T-helper 2 cell treated with Interferon-gamma antibody and Interleukin-4, amounts not matched to agents 5 μg/mL and 100 μg/mL, for 36 hours (primary cell): Measurements from ENCODE around the gene ECM1.
A peak's percentile ranks its signal among the peaks of the same experiment; 100 is the strongest.

Experiments
- DNase-seq: peaks from one replicate; pipeline ENCODE4 v3.0.0; 2021; ENCODE audit warnings: low spot score
- H3K27ac Mint-ChIP-seq: one replicate; pipeline ENCODE4 v1.8.0; 2021; ENCODE audit warnings: mild to moderate bottlenecking, mixed read lengths
- H3K27me3 Mint-ChIP-seq: one replicate; pipeline ENCODE4 v1.8.0; 2021; ENCODE audit warnings: low read depth, mixed read lengths
- H3K36me3 Mint-ChIP-seq: one replicate; pipeline ENCODE4 v1.8.0; 2021; ENCODE audit warnings: low read depth, mixed read lengths
- H3K4me1 Mint-ChIP-seq: one replicate; pipeline ENCODE4 v1.8.0; 2021; ENCODE audit warnings: low read depth, mixed read lengths
- H3K4me3 Mint-ChIP-seq: one replicate; pipeline ENCODE4 v1.8.0; 2022; ENCODE audit warnings: mild to moderate bottlenecking, moderate library complexity, mixed read lengths
- H3K9me3 Mint-ChIP-seq: one replicate; pipeline ENCODE4 v1.8.0; 2021; ENCODE audit warnings: mixed read lengths

The ECM1 gene

DNA sequence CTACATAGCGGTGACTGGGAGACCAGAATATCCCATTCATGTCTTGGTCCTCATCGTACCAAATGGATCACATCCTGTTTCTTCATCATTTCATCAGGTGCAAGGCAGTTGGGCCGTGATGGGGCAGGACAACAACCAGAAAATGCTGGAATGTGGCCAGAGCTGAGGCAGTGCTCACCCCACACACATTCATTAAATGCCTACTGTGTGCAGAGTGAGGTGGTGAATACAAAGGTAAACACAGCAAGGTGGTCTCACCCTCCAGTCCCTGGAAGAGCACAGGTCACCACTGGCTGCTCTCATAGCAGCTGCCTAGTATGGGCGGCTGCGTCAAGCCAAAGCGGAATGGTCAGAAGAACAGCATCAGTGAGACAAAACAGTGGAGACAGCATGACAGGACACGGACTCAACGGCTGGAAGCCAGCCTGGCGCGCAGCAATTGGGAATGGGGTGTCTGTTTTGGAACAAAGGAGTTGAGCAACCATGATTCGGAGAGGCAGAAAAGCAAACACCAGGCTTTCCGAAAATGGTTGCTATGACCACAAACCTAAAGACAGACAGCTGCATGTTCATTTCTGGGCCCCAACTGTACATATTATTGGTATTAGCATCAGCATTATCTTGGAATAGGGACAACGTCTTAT lies 35.7 kb downstream of the ECM1 start:
- Mint-ChIP-seq H3K27me3 (peaks cover 13% of the 10 kb centered on the region), H3K27ac (no peak overlapping the region), H3K4me1 (peaks cover 3% of the 10 kb centered on the region), H3K4me3 (no peak overlapping the region), H3K9me3 (no peaks in the 10 kb centered on the region), H3K36me3 (no peaks in the 10 kb centered on the region)
- DNase-seq = no peak

DNA sequence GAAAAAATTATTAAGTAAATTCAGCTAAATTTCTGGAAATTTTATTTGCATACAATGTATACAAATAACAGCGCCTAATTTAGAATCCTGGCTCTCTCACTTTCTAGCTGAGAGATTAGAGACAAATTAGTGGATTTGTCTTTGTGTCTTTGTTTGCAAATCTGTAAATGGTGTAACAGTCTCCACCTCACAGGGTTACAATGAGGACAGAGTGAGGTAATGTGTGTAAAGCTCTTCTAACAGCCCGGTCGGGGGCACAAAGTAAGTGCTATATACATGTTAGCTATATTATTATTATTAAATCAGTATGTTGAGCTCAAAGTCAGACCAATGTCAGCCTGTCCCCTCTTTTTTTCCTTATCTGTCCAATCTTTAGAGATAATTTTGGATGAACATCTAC lies 36.3 kb downstream of the ECM1 start:
- H3K27me3 Mint-ChIP-seq = peaks cover 13% of the 10 kb centered on the region
- H3K9me3 Mint-ChIP-seq = no peaks in the 10 kb centered on the region
- no peak overlapping the region for H3K4me3 Mint-ChIP-seq
- H3K27ac Mint-ChIP-seq = no peak overlapping the region
- H3K4me1 Mint-ChIP-seq = peaks cover 3% of the 10 kb centered on the region
- DNase-seq = no peak
- H3K36me3 Mint-ChIP-seq = no peaks in the 10 kb centered on the region

DNA sequence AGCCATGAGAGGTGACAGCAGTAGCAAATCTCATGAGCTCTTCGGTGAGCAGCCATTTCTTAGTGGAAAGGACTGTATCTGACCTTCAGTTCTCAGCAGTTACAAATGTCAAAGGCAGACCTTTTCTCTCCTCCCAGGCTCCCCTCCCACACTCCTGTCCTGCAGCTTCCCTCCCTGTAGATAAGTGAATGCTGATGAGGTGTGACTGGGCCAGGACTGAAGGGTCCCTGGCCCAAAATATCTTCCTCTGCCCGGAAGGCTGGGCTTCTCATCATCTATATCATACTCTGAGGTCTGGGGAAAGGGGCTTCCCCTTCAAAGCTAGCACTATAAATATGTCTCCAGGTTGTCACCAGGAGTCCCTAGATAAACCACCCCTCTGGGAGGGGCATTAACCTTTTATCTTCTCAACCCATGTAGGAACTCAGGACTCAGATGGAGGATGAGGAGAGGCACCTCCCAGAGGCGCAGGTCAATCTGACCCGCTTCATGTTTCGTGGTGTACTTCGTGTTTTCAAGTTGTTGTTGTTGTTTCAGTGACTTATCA lies 37.6 kb downstream of the ECM1 start:
- Mint-ChIP-seq H3K27me3 (peaks cover 19% of the 10 kb centered on the region), H3K4me1 (peaks cover 7% of the 10 kb centered on the region), H3K27ac (no peak overlapping the region), H3K9me3 (no peaks in the 10 kb centered on the region), H3K4me3 (no peak overlapping the region), H3K36me3 (no peaks in the 10 kb centered on the region)
- no peak for DNase-seq

DNA sequence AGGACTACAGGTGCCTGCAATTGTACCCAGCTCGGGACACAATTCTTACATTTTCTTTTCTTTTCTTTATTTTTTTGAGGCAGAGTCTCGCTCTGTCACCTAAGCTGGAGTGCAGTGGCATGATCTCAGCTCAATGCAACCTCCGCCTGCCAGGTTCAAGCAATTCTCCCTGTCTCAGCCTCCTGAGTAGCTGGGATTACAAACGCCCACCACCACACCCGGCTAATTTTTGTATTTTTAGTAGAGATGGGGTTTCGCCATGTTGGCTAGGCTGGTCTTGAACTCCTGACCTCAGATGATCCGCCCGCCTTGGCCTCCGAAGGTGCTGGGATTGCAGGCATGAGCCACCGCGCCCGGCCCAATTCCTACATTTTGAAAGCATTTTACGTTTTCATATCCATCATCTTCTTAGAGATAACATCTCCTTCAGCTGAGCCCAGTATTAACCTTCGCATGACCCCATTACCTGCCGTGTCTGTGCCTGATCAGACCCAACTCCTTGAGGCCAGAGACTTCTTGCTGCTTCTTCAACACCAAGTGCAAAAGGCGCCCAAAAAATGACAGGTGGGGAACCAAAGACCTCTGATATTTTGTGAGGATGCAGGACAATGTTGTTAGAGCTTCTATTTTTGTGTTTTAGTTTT lies 38.5 kb downstream of the ECM1 start:
- no peaks in the 10 kb centered on the region for H3K36me3 Mint-ChIP-seq
- H3K27ac Mint-ChIP-seq = no peak overlapping the region
- no peaks in the 10 kb centered on the region for H3K9me3 Mint-ChIP-seq
- peaks cover 12% of the 10 kb centered on the region for H3K4me1 Mint-ChIP-seq
- peaks cover 19% of the 10 kb centered on the region for H3K27me3 Mint-ChIP-seq
- H3K4me3 Mint-ChIP-seq = no peak overlapping the region
- DNase-seq = no peak

DNA sequence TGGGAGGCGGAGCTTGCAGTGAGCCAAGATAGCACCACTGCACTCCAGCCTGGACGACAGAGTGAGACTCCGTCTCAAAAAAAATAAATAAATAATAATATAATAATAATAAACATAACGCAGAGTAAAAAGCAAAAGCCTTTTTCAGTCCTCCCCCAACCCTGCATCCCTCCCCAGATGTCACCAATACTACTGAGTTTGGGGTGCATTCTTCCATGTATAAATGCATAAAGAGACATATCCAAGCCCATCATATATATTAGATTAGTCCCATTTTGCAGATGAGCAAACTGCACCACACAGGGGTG lies 40.4 kb downstream of the ECM1 start:
- Mint-ChIP-seq H3K4me1 (peaks cover 22% of the 10 kb centered on the region), H3K36me3 (no peaks in the 10 kb centered on the region), H3K9me3 (no peaks in the 10 kb centered on the region), H3K27ac (peak overlapping the region; percentile 31), H3K4me3 (peak overlapping the region; percentile 81), H3K27me3 (peaks cover 19% of the 10 kb centered on the region)
- DNase-seq = no peak

DNA sequence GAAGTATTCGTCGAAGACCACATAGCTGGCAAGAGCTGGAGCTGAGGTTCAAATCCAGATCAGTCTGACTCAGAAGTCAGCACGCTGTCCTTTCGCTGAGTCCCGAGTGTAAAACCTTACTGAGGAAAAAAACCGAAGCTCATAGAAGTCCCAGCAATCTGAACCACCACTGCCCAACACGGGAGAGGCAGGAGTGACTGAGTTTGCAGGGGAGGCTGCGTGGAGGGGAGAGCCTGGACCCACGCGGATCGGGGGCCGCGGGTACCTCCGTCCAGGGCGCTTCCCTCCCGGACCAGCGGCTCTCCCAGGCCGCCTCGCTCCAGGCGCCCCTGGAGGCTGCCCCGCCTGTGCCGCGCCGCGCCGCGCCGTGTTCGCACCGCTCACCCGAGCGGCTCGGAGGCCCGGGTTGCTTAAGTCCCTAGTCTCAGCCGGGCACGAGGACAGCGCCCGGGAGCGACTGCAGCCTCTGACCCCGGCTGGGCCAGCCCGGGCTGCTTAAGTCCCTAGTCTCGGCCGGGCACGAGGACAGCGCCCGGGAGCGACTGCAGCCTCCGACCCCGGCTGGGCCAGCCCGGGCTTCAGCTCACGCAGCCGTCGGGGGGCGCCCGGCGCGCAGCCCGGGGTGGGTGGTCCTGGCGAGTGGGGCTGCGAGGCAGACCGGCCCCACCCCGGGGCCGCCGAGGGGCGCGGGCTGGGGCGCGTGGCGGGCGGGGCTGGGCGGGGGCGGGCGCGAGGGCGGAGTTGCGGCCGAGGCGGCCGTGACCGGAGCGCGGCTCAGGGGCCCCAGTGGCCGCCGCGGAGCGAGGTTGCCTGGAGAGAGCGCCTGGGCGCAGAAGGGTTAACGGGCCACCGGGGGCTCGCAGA lies 41.0 kb downstream of the ECM1 start, which contains the start of gene ADAMTSL4:
ADAMTSL4 (plus strand) TSS at position 777 of the 864 bp plus-strand sequence. CDS start 2,881 bp downstream, outside the sequence.
- no peaks in the 10 kb centered on the region for H3K9me3 Mint-ChIP-seq
- no peak for DNase-seq
- H3K36me3 Mint-ChIP-seq = no peaks in the 10 kb centered on the region
- H3K27me3 Mint-ChIP-seq = peaks cover 19% of the 10 kb centered on the region
- peak within 1 kb of the TSS; percentile 63 for H3K27ac Mint-ChIP-seq
- H3K4me3 Mint-ChIP-seq = peak within 1 kb of the TSS; percentile 81
- peaks cover 22% of the 10 kb centered on the region for H3K4me1 Mint-ChIP-seq

DNA sequence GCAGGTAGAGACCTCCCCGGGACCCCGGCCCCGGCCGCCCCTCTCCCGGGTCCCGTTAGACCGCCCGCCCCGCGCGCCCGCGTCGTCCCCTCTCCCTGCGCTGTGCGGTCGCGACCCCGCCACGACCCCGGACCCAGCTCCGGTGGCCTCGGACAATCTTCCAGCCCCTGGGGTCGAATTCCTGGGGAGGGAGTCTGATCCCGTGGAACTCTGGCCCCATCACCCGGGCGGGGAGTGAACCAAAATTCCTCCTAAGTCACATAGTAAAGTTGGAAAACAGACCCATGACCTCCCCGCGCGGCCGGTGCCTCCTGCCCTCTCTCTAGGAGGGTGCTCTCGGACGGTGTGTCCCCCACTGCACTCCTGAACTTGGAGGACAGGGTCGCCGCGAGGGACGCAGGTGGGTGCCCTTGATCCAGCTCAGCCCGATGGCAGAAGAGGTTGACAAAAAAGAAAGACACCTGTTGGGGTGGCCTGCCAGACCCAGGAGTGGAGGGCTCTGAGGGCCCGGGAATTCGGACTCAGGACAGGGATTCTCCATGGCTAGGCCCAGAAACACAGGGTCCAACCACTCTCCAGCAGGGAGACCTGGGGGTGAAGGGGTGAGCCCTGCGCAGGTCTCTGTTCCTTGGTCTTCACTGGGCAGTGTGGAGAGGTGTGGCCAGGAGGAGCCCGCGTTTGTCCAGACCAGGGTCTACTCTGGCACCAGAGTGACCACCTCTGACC lies 41.8 kb downstream of the ECM1 start:
- Mint-ChIP-seq H3K27me3 (peaks cover 19% of the 10 kb centered on the region), H3K4me1 (peaks cover 22% of the 10 kb centered on the region), H3K9me3 (no peaks in the 10 kb centered on the region), H3K27ac (peak overlapping the region; percentile 63), H3K36me3 (no peaks in the 10 kb centered on the region), H3K4me3 (peak overlapping the region; percentile 79)
- DNase-seq = no peak

DNA sequence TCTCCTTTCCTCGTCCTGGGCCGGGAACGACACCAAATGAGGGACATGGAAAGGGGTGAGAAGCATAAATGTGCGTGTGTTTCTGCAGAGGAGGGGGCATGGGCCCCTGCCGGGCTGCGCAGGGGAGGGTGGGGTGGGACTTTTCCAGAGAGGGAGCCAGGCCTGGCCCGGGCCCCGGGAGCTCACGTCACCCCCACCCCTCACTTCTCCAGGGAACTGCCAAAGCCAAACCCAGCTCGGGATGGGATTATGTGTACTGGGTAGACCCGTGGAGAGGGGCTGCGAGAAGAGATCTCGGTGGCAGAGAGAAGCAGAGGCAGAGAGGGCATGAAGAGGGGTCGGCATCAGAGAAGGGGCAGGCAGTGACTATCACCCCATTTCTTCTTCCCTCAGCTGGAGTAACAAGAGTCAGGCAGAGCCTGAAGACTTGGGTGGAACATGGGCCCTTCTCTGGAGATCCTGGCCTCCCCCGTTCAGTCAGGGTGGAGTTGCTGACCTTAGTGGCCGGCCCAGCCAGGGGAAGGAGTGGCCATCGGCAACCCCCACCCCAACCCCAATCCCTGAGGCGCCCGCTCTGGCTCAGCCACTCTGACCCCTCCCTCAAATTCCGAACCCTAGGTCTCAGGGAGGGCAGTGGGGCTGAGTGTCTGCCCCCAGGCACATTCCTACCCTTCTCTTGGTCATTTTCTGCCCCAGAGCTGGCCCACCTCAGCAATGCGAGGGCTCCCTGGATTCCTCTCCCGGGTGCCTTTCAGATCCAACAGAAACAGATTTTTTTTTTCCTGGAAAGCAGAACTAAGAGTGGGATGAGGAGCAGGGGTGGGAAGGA lies 42.5 kb downstream of the ECM1 start:
- Mint-ChIP-seq H3K27me3 (peaks cover 17% of the 10 kb centered on the region), H3K9me3 (no peaks in the 10 kb centered on the region), H3K36me3 (no peaks in the 10 kb centered on the region), H3K4me1 (peaks cover 22% of the 10 kb centered on the region), H3K4me3 (peak overlapping the region; percentile 32), H3K27ac (no peak overlapping the region)
- DNase-seq = no peak

DNA sequence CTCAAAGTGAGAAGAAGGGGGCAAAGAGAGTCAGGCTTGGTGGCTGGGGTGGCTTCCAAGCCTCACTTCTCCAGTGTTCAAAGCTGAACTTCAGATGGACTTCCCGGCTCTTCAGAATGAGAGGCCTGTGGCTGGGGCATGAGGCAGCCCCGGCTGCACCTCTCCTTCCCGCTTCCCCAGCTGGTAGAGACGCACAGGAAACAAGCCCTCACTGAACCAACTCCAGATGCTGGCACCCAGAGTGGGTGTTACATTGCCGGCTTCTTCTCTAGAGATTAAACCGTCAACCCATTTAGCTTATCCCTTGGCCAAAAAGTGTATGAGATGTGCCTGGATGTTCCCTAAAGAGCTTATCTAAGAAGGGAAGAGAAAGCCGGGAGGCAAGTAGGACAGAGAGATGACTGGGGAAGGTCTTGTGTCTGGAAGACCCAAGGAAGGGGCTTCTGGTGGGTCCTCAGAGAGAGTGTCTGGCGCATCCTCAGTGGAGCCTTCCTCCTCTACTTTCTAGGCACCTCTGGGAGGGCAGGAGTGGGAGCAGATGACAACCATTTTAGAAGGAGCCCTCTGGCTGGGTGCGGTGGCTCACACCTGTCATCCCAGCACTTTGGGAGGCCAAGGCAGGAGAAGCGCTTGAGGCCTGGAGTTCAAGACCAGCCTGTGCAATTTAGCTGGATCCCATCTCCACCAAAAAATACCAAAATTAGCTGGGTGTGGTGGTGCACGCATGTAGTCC lies 43.3 kb downstream of the ECM1 start:
- no peak overlapping the region for H3K4me3 Mint-ChIP-seq
- H3K4me1 Mint-ChIP-seq = peaks cover 22% of the 10 kb centered on the region
- H3K9me3 Mint-ChIP-seq = no peaks in the 10 kb centered on the region
- DNase-seq = no peak
- H3K27me3 Mint-ChIP-seq = peaks cover 14% of the 10 kb centered on the region
- H3K27ac Mint-ChIP-seq = no peak overlapping the region
- H3K36me3 Mint-ChIP-seq = no peaks in the 10 kb centered on the region

DNA sequence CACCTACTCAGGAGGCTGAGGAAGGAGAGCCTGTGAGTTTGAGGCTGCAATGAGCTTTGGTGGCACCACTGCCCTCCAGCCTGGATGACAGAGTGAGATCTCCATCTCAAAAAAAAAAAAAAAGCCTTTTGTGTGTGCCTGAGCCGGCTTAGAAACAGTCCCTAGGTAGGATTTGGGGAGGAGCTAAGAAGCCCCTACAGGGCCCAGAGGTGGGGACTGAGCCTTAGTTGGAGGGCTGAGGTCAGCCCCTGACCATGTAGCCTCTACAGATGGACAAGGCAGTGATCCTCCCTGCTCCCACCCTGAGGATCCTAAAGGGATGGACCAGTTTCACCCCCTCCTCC lies 43.8 kb downstream of the ECM1 start:
- H3K4me1 Mint-ChIP-seq = peaks cover 22% of the 10 kb centered on the region
- H3K27me3 Mint-ChIP-seq = peaks cover 10% of the 10 kb centered on the region
- no peak overlapping the region for H3K27ac Mint-ChIP-seq
- H3K36me3 Mint-ChIP-seq = no peaks in the 10 kb centered on the region
- H3K9me3 Mint-ChIP-seq = no peaks in the 10 kb centered on the region
- no peak overlapping the region for H3K4me3 Mint-ChIP-seq
- DNase-seq = no peak

DNA sequence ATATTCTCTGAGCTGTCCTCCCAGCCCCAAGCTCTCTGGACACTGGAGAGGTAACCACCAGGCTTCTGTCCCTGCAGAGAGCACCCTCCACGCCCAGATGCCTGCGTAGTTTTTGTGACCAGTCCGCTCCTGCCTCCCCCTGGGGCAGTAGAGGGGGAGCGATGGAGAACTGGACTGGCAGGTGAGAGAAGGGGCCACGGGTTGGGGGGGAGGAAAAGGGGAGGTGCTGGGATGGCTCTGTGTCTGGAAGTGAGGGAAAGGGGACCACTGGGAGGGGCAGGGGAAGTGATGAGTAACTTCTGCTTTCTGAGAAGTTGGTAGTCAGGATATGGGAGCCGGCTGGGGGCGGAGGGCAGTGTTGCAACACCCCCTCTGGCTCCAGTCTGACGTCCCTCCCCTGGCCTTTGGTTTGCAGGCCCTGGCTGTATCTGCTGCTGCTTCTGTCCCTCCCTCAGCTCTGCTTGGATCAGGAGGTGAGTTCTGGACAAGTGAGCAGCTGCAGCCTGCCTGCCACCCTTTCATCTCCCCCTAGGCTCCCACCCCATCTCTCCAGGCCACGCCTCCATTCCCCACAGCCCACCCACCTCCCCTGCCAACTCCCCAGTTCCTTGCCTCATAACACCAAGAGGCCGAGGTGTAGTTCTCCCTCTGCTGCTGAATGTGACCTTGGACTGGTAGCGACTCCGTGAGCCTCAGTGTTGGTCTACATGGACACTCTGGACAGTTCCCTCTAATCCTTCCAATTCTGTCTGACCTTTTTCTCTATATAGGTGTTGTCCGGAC lies 44.4 kb downstream of the ECM1 start:
- Mint-ChIP-seq H3K9me3 (no peaks in the 10 kb centered on the region), H3K27me3 (peaks cover 10% of the 10 kb centered on the region), H3K27ac (no peak overlapping the region), H3K36me3 (no peaks in the 10 kb centered on the region), H3K4me1 (peaks cover 22% of the 10 kb centered on the region), H3K4me3 (peak overlapping the region; percentile 29)
- DNase-seq = no peak

DNA sequence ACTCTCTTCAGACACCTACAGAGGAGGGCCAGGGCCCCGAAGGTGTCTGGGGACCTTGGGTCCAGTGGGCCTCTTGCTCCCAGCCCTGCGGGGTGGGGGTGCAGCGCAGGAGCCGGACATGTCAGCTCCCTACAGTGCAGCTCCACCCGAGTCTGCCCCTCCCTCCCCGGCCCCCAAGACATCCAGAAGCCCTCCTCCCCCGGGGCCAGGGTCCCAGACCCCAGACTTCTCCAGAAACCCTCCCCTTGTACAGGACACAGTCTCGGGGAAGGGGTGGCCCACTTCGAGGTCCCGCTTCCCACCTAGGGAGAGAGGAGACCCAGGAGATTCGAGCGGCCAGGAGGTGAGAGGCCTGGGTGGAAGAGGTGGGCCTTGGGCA lies 45.0 kb downstream of the ECM1 start:
- H3K27ac Mint-ChIP-seq = no peak overlapping the region
- no peaks in the 10 kb centered on the region for H3K36me3 Mint-ChIP-seq
- H3K27me3 Mint-ChIP-seq = peaks cover 10% of the 10 kb centered on the region
- no peaks in the 10 kb centered on the region for H3K9me3 Mint-ChIP-seq
- H3K4me1 Mint-ChIP-seq = peaks cover 22% of the 10 kb centered on the region
- DNase-seq = no peak
- no peak overlapping the region for H3K4me3 Mint-ChIP-seq
